Ishikawa (cell line): ENCODE data around the gene CUL5.

ENCODE experiments used
- CEBPB ChIP-seq: IDR thresholded peaks from 2 replicates; pipeline ENCODE4 v1.6.1; 2012
- CREB1 ChIP-seq: IDR thresholded peaks from 2 replicates; pipeline ENCODE4 v1.6.1; 2012; ENCODE audit warnings: low read depth
- EGR1 ChIP-seq: IDR thresholded peaks from 2 replicates; pipeline ENCODE4 v1.6.1; 2012
- EP300 ChIP-seq: IDR thresholded peaks from 2 replicates; pipeline ENCODE4 v1.6.1; 2012; ENCODE audit warnings: borderline replicate concordance
- FOXM1 ChIP-seq: IDR thresholded peaks from 2 replicates; pipeline ENCODE4 v1.6.1; 2012; ENCODE audit warnings: low read depth, borderline replicate concordance
- RAD21 ChIP-seq: IDR thresholded peaks from 2 replicates; pipeline ENCODE4 v1.6.1; 2012; ENCODE audit warnings: low read depth
- TAF1 ChIP-seq: IDR thresholded peaks from 2 replicates; pipeline ENCODE4 v1.6.1; 2012; ENCODE audit warnings: low read depth, mild to moderate bottlenecking
- TCF12 ChIP-seq: IDR thresholded peaks from 2 replicates; pipeline ENCODE4 v1.6.1; 2012; ENCODE audit warnings: low read depth
- YY1 ChIP-seq: IDR thresholded peaks from 2 replicates; pipeline ENCODE4 v1.6.1; 2012; ENCODE audit warnings: low read depth
- ZBTB7A ChIP-seq: IDR thresholded peaks from 2 replicates; pipeline ENCODE4 v1.6.1; 2012; ENCODE audit warnings: low read depth
- TF ChIP-seq, protein P1 (sequence below): IDR thresholded peaks from 2 replicates; pipeline ENCODE4 v1.6.1; 2012
- TF ChIP-seq, protein P2 (sequence below): IDR thresholded peaks from 2 replicates; pipeline ENCODE4 v1.6.1; 2012
- TF ChIP-seq, protein P3 (sequence below): IDR thresholded peaks from 2 replicates; pipeline ENCODE4 v1.6.1; 2012; ENCODE audit warnings: low read depth, mild to moderate bottlenecking

DNA sequence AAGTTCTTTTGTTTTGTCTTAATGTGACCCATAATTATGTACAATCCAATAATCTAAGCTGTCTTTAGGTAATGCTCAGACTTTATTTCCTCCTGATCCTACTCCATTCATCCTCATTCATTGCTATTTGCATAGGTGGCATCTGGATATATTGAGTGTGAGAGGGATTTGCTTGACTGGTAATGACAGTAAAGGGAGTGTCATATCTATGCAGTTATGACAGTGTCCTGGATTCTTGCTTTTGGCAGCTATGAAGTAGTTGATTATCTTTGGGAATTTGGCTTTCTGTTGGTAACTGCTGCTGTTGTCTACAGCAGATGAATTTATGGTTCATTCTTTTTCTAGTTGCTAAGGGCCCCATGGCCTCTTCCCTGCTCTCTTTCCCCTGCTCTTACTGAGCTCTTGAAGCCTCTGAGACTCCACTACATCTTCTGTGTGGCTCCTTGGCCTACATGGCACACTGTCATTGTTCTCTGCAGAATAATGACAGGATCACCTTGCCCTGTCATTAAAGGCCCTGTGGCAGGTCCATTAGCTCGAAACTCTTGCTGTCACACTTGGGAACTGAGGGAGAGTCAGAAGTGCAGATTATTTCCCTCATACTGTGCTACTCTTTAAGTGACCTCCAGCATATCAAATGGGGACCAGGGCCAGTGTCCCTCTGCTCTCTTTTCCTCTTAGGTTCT is 92.5 kb downstream of the CUL5 start:
- TF ChIP-seq EP300 = no peak
- no peak for TF ChIP-seq CREB1
- TF ChIP-seq TCF12 = no peak
- no peak for TF ChIP-seq CEBPB
- TF ChIP-seq YY1 = no peak
- TF ChIP-seq, protein P1, sequence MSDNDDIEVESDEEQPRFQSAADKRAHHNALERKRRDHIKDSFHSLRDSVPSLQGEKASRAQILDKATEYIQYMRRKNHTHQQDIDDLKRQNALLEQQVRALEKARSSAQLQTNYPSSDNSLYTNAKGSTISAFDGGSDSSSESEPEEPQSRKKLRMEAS = no peak
- no peak for TF ChIP-seq EGR1
- TF ChIP-seq RAD21 = no peak
- TF ChIP-seq, protein P2, sequence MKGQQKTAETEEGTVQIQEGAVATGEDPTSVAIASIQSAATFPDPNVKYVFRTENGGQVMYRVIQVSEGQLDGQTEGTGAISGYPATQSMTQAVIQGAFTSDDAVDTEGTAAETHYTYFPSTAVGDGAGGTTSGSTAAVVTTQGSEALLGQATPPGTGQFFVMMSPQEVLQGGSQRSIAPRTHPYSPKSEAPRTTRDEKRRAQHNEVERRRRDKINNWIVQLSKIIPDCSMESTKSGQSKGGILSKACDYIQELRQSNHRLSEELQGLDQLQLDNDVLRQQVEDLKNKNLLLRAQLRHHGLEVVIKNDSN = no peak
- TF ChIP-seq, protein P3, sequence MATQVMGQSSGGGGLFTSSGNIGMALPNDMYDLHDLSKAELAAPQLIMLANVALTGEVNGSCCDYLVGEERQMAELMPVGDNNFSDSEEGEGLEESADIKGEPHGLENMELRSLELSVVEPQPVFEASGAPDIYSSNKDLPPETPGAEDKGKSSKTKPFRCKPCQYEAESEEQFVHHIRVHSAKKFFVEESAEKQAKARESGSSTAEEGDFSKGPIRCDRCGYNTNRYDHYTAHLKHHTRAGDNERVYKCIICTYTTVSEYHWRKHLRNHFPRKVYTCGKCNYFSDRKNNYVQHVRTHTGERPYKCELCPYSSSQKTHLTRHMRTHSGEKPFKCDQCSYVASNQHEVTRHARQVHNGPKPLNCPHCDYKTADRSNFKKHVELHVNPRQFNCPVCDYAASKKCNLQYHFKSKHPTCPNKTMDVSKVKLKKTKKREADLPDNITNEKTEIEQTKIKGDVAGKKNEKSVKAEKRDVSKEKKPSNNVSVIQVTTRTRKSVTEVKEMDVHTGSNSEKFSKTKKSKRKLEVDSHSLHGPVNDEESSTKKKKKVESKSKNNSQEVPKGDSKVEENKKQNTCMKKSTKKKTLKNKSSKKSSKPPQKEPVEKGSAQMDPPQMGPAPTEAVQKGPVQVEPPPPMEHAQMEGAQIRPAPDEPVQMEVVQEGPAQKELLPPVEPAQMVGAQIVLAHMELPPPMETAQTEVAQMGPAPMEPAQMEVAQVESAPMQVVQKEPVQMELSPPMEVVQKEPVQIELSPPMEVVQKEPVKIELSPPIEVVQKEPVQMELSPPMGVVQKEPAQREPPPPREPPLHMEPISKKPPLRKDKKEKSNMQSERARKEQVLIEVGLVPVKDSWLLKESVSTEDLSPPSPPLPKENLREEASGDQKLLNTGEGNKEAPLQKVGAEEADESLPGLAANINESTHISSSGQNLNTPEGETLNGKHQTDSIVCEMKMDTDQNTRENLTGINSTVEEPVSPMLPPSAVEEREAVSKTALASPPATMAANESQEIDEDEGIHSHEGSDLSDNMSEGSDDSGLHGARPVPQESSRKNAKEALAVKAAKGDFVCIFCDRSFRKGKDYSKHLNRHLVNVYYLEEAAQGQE = no peak
- no peak for TF ChIP-seq TAF1
- TF ChIP-seq FOXM1 = no peak
- no peak for TF ChIP-seq ZBTB7A
